EL (cell line): ENCODE results near the gene NGFR.
"Not testable (repeated sequence)": the region's sequence is repeated elsewhere in the genome, so short reads cannot be mapped to it uniquely, and the experiment has no call there.

Experiments
- DNase-seq: peaks from one replicate; pipeline ENCODE4 v3.0.0-alpha.2; 2016

NGFR gene

GRCh38 chr17:49497148-49498028 lies 2.3 kb downstream of the NGFR start:
- DNase-seq = peak; percentile 25

- DNase-seq = no peak
Observed at GRCh38 chr17:49498029-49498615, 3.0 kb downstream of the NGFR start.

GRCh38 chr17:49501496-49501895 lies 6.4 kb downstream of the NGFR start:
- no peak for DNase-seq

GRCh38 chr17:49502254-49502653 lies 7.2 kb downstream of the NGFR start:
- no peak for DNase-seq

- not testable (repeated sequence) for DNase-seq
Observed at GRCh38 chr17:49502680-49503079, 7.6 kb downstream of the NGFR start.

- DNase-seq = no peak
Observed at GRCh38 chr17:49504369-49504768, 9.3 kb downstream of the NGFR start.

GRCh38 chr17:49505854-49506253 lies 10.8 kb downstream of the NGFR start:
- DNase-seq = no peak

- DNase-seq = no peak
Observed at GRCh38 chr17:49506282-49506681, 11.2 kb downstream of the NGFR start.

GRCh38 chr17:49508061-49508865 lies 13.2 kb downstream of the NGFR start:
- DNase-seq = peak; percentile 65

- no peak for DNase-seq
Observed at GRCh38 chr17:49508866-49509587, 13.9 kb downstream of the NGFR start.

GRCh38 chr17:49509588-49509917 lies 14.5 kb downstream of the NGFR start:
- DNase-seq = no peak

- DNase-seq = no peak
Observed at GRCh38 chr17:49510059-49510719, 15.1 kb downstream of the NGFR start.

GRCh38 chr17:49510720-49511110 lies 15.6 kb downstream of the NGFR start:
- no peak for DNase-seq

GRCh38 chr17:49511810-49512209 lies 16.7 kb downstream of the NGFR start:
- DNase-seq = no peak

- DNase-seq = no peak
Observed at GRCh38 chr17:49512296-49513043, 17.4 kb downstream of the NGFR start.

GRCh38 chr17:49513044-49513395 lies 17.9 kb downstream of the NGFR start:
- no peak for DNase-seq

GRCh38 chr17:49513641-49514040 lies 18.5 kb downstream of the NGFR start:
- no peak for DNase-seq

- peak; percentile 23 for DNase-seq
Observed at GRCh38 chr17:49514071-49514721, 19.1 kb downstream of the NGFR start.

GRCh38 chr17:49515196-49515770 lies 20.2 kb downstream of the NGFR start:
- peak; percentile 94 for DNase-seq

- DNase-seq = no peak
Observed at GRCh38 chr17:49516180-49516579, 21.1 kb downstream of the NGFR start.
